NT2/D1 (cell line): ENCODE measurements around the gene UQCC2.

Source experiments
- YY1 ChIP-seq: IDR thresholded peaks from 2 replicates; pipeline ENCODE4 v1.6.1; 2011; ENCODE audit not compliant: insufficient read length, insufficient read depth
- ZNF274 ChIP-seq: IDR thresholded peaks from 2 replicates; pipeline ENCODE4 v1.6.1; 2011; ENCODE audit warnings: mild to moderate bottlenecking, low read depth, low read length

DNA sequence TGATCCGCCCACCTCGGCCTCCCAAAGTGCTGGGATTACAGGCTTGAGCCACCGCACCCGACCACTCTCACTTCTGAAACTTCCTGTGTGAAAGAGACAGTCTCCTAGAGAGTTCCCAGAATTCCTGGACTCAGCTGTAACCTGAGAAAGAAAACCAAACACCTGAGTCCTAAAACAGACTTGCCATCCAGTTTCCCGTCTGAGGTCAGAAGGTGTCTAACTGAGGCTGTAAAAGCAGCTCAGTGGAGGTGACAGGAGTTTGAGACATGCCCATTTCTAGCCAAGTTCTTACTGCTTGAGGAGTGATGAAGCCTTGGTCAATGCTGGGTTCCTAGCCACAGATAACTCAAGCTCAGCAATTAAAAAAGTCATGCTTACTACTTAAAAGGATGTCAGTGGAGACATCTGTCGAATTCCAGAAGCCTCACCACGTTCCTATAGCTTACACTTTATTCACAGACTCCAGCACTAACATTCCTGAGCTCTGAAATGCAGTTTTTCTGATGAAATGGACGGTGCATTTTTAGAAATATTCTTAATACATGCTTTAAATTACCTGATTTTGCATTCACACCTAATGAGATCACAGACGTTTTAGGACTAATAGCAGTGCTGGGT lies 6.1 kb downstream of the UQCC2 start:
- no peak for TF ChIP-seq ZNF274
- TF ChIP-seq YY1: no peak
